SK-N-MC (cell line): ENCODE data around the gene NAGPA.

Source experiments
- DNase-seq: peaks from one replicate; pipeline ENCODE4 v3.0.0-alpha.2; 2011; ENCODE audit warnings: low read depth, low spot score
- H3K27ac ChIP-seq: fragments of 200-600 bp; sonication (generic); 2 replicates; pipeline ENCODE4 v1.5.1; 2016; ENCODE audit warnings: mixed run types
- H3K36me3 ChIP-seq: fragments of 200-600 bp; sonication (generic); 2 replicates; pipeline ENCODE4 v1.6.1; 2017; ENCODE audit warnings: antibody characterized with exemption, low read length, mixed read lengths; ENCODE audit not compliant: insufficient read depth
- H3K4me3 ChIP-seq: fragments of 200-600 bp; sonication (generic); 2 replicates; pipeline ENCODE4 v1.5.1; 2016
- H3K9ac ChIP-seq: fragments of 200-600 bp; sonication (generic); 2 replicates; pipeline ENCODE4 v1.8.0; 2017; ENCODE audit warnings: mixed run types, mixed read lengths; ENCODE audit not compliant: insufficient read length
- H3K9me3 ChIP-seq: fragments of 200-600 bp; sonication (generic); 2 replicates; pipeline ENCODE4 v1.6.1; 2017; ENCODE audit warnings: low read depth, mild to moderate bottlenecking, antibody characterized with exemption, low read length, moderate library complexity, mixed read lengths
- EZH2 ChIP-seq: fragments of 200-600 bp; sonication (generic); IDR thresholded peaks from one replicate; pipeline ENCODE4 v1.6.1; 2017; ENCODE audit warnings: antibody characterized with exemption
- FOXP2 ChIP-seq: optimal IDR thresholded peaks from 2 replicates; pipeline ENCODE3; 2011; ENCODE audit warnings: mild to moderate bottlenecking, moderate library complexity; ENCODE audit not compliant: insufficient read depth; ENCODE audit errors: extremely low read length, control extremely low read depth
- POLR2AphosphoS5 ChIP-seq: IDR thresholded peaks from 2 replicates; pipeline ENCODE4 v1.6.1; 2012; ENCODE audit warnings: mild to moderate bottlenecking, low read depth, low read length, borderline replicate concordance

NAGPA gene

DNA sequence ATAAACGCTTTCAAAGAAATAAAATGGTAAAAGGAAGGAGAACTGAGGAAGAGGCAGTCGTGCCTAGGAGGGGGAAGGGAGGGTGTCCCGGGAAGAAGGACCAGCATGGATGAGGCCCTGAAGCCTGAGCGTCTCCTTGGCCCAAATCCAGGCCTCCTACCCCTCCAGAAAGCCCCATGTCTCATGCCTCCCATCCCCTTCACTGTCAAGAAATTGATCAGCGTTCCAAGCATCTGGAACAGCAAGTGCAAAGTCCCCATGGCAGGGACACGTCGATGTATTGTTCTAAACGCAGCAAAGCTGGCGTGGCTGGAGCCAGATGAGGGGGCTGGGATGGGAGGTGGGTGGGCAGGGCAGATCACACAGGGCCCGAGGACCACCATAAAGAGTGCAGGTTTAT, 53.0 kb downstream of the NAGPA start:
- no peaks in the 10 kb centered on the region for H3K36me3 ChIP-seq
- H3K4me3 ChIP-seq = no peak overlapping the region
- no peak for DNase-seq
- no peak overlapping the region for H3K9ac ChIP-seq
- H3K9me3 ChIP-seq = no peaks in the 10 kb centered on the region
- H3K27ac ChIP-seq = no peak overlapping the region
- TF ChIP-seq EZH2 (no peak), POLR2AphosphoS5 (no peak), FOXP2 (no peak)

DNA sequence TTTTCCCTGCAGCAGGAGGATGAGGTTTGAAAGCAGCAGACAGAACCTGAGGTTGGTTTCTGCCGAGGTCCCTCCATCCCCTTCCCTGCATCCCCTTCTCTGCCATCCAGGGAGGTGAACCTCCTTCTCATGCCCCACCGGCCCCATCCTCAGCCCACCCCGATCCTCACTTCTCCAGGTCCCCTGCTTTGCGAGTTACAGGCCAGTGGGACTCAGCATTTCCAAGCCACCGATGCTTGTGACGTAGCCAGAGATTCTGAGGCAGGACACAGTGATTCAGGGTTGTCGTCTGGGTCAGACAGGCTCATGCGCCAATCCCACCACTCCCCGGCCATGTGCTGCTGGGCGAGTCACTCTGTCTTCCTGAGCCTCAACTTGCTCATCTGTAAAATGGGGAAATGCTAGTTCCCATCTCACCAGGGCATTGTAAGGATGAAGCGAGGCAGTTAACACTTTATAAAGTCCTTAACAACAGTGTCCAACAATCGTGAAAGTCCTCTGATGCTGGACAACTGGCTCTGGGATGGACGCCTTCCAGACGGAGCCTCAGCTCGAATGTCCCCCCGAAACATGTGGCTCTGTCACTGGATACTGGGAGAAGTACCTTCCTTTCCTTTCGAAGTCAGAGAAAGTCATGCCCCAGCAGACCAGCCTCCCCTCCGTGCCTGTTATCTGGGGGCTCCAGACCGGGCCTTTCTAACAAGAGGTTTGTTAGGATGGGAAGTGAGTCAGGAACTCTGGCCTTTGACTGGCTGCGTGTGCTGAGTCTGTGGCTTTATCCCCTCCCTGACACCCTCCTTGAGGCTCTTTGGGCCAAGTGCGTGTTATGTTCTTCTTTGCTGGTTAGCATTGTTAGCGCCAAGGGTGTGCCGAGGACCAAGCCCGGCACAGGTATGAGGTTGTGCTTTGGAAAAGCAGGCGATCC, 53.7 kb downstream of the NAGPA start:
- no peak for DNase-seq
- H3K9ac ChIP-seq = no peak overlapping the region
- no peak for TF ChIP-seq POLR2AphosphoS5
- no peak for TF ChIP-seq FOXP2
- no peak for TF ChIP-seq EZH2
- no peaks in the 10 kb centered on the region for H3K9me3 ChIP-seq
- no peak overlapping the region for H3K27ac ChIP-seq
- H3K36me3 ChIP-seq = no peaks in the 10 kb centered on the region
- H3K4me3 ChIP-seq = no peak overlapping the region

DNA sequence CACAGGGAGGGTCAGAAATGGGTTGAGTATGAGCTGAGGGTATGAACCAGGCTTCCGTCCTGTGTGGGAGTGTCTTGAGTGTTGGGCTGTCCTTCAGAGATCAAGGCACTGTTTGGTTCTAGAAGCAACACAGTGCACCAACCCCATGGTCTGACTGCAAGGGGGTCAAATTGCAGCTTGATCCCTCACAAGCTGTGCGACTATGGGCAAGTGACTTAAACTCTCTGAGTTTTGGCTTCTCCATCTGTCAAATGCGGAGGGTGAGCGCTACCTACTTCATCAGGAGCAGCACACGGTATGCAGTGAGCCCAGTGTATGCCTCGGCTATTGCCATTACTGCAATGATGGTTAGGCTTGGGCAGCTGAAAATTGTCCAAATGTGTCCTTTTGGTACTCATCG, 54.6 kb downstream of the NAGPA start:
- Histone ChIP-seq H3K9ac (no peak overlapping the region), H3K36me3 (no peaks in the 10 kb centered on the region), H3K27ac (no peak overlapping the region), H3K4me3 (no peak overlapping the region), H3K9me3 (no peaks in the 10 kb centered on the region)
- DNase-seq = no peak
- TF ChIP-seq FOXP2 (no peak), POLR2AphosphoS5 (no peak), EZH2 (no peak)

DNA sequence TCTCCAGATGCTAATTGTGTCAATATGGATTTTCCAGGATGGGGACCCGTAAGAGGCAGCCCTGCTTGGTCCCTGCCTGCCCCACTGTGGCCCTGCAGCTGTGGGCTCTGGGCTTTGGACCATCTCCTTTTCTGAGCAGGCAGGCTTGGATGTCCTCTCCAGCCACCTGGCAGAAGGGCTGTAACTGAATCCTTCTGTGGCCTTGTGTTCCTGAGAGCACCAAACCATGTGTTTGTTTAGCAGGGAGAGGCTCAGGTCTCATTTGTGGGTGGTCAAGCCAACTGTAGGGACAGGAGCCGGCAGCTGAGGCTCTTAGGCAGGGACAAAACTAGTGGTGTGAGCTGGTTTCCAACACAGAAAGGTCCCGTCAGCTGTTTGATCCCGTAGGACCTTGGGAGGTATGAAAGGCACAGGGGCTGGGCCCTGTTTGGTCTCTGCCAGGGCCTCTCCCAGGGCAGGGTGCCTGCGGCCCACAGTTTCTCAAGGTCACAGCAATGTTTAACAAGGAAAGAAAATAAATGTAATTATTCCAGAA, 57.1 kb downstream of the NAGPA start:
- Histone ChIP-seq H3K36me3 (no peaks in the 10 kb centered on the region), H3K27ac (no peak overlapping the region), H3K9me3 (no peaks in the 10 kb centered on the region), H3K4me3 (no peak overlapping the region), H3K9ac (no peak overlapping the region)
- DNase-seq = no peak
- no peak for TF ChIP-seq EZH2
- no peak for TF ChIP-seq POLR2AphosphoS5
- TF ChIP-seq FOXP2 = no peak

DNA sequence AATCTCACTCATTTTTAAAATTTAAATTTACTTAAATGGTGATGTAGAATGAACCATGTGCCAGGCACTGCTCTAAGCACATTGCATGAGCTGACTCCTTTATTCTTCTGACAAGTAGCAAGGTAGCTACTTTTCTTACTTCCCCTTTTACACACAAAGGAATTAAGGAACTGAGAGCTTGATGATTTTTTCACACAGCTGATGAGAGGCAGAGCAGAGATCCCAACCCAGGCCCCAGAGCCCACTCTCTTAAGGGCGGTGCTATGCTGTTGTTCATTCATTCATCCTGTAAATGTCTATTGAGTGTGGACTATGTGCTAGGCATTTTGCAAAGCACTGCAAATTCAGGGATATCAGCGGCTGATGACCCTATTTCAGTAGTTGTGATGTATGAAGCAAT, 57.7 kb downstream of the NAGPA start:
- DNase-seq = no peak
- Histone ChIP-seq H3K9ac (no peak overlapping the region), H3K36me3 (no peaks in the 10 kb centered on the region), H3K27ac (no peak overlapping the region), H3K4me3 (no peak overlapping the region), H3K9me3 (no peaks in the 10 kb centered on the region)
- TF ChIP-seq FOXP2 = no peak
- TF ChIP-seq POLR2AphosphoS5 = no peak
- TF ChIP-seq EZH2 = no peak
